BJ (cell line): ENCODE measurements around the gene SRGAP2B. TPM values are rescaled to one million over a fixed set of nuclear protein-coding genes. Genes with fewer than 3 reads are reported as not detected.

Experiments used
- polyA plus RNA-seq: library from polyadenylated mRNA; depleted of rRNA; stranded (reverse); fragments of >200 nt; gene quantifications from 2 replicates; pipeline ENCODE4 v1.2.3, GENCODE V29; 2011; rRNA removed
- small RNA-seq: library from RNA; depleted of rRNA; stranded (forward); fragments of <200 nt; gene quantifications from one replicate; pipeline ENCODE3, GENCODE V24; 2012; ENCODE audit warnings: low replicate concordance, low read depth; ENCODE audit not compliant: insufficient read length

The SRGAP2B gene
- polyA plus RNA-seq, 1 experiment = 4.8 TPM

Small RNAs within 50 kb of the gene (small RNA-seq; reads per million reads assigned to genes)
- not detected for gene AC242498.1

Other genes with a start within 250 kb of the SRGAP2B start
- gene FAM72D, start 646 bp upstream of the SRGAP2B start, polyA plus RNA-seq = 0.98 and 1.1 TPM in 2 replicates
- not detected in 2 replicates for gene PPIAL4D, start 146.8 kb upstream of the SRGAP2B start, polyA plus RNA-seq